Ectodermal cell (in vitro differentiated cells): ENCODE measurements around the gene PEX14.

Experiments
- H3K27ac ChIP-seq: 2 replicates; pipeline ENCODE4 v1.7.0; 2013; ENCODE audit warnings: mild to moderate bottlenecking, low read depth, low read length; ENCODE audit not compliant: insufficient read depth, poor library complexity, severe bottlenecking
- H3K27me3 ChIP-seq: 2 replicates; pipeline ENCODE4 v1.7.0; 2013; ENCODE audit warnings: mild to moderate bottlenecking, low read length; ENCODE audit not compliant: insufficient read depth, control insufficient read depth, poor library complexity, severe bottlenecking
- H3K36me3 ChIP-seq: one replicate; pipeline ENCODE4 v1.7.0; 2013; ENCODE audit warnings: low read length; ENCODE audit not compliant: control insufficient read depth, insufficient read depth
- H3K4me1 ChIP-seq: one replicate; pipeline ENCODE4 v1.7.0; 2013; ENCODE audit warnings: low read length; ENCODE audit not compliant: control insufficient read depth, insufficient read depth
- H3K4me3 ChIP-seq: 2 replicates; pipeline ENCODE4 v1.7.0; 2013; ENCODE audit warnings: low read depth, low read length, control low read depth; ENCODE audit not compliant: insufficient read depth
- H3K9me3 ChIP-seq: 2 replicates; pipeline ENCODE4 v1.7.0; 2013; ENCODE audit warnings: mild to moderate bottlenecking, low read length, moderate library complexity; ENCODE audit not compliant: control insufficient read depth
- WGBS, 2 experiments: methylation state at CpG; one replicate each; pipeline ENCODE4 v1.1.7; 2013; ENCODE audit warnings: missing lambda C conversion rate in 2 of 2; 5-methylcytosine and 5-hydroxymethylcytosine counted together

Gene PEX14

GRCh38 chr1:10508511-10508951 is 33.8 kb downstream of the PEX14 start:
- Histone ChIP-seq H3K36me3 (no peaks in the 10 kb centered on the region), H3K27me3 (no peaks in the 10 kb centered on the region), H3K27ac (peak overlapping the region; percentile 75), H3K4me1 (peaks cover 17% of the 10 kb centered on the region), H3K9me3 (no peaks in the 10 kb centered on the region), H3K4me3 (no peak overlapping the region)
- 26 to 36% methylated on average over 3 of the region's 3 CpGs for WGBS, 2 experiments

GRCh38 chr1:10509809-10510509 is 35.2 kb downstream of the PEX14 start:
- no peaks in the 10 kb centered on the region for H3K27me3 ChIP-seq
- H3K4me1 ChIP-seq = peaks cover 21% of the 10 kb centered on the region
- 84 to 92% methylated on average over 6 of the region's 6 CpGs for WGBS, 2 experiments
- H3K27ac ChIP-seq = no peak overlapping the region
- no peak overlapping the region for H3K4me3 ChIP-seq
- no peaks in the 10 kb centered on the region for H3K36me3 ChIP-seq
- no peaks in the 10 kb centered on the region for H3K9me3 ChIP-seq

- H3K27ac ChIP-seq = no peak overlapping the region
- no peaks in the 10 kb centered on the region for H3K36me3 ChIP-seq
- WGBS, 2 experiments = 87 to 89% methylated on average over 12 of the region's 12 CpGs
- H3K4me1 ChIP-seq = peaks cover 21% of the 10 kb centered on the region
- no peak overlapping the region for H3K4me3 ChIP-seq
- no peaks in the 10 kb centered on the region for H3K9me3 ChIP-seq
- no peaks in the 10 kb centered on the region for H3K27me3 ChIP-seq
These were observed 36.1 kb downstream of the PEX14 start for GRCh38 chr1:10510520-10511493.

GRCh38 chr1:10511494-10511885 is 36.7 kb downstream of the PEX14 start:
- peaks cover 21% of the 10 kb centered on the region for H3K4me1 ChIP-seq
- H3K36me3 ChIP-seq = no peaks in the 10 kb centered on the region
- 91% methylated on average over 3 of the region's 3 CpGs for WGBS, 2 experiments
- H3K27ac ChIP-seq = no peak overlapping the region
- H3K27me3 ChIP-seq = no peaks in the 10 kb centered on the region
- no peak overlapping the region for H3K4me3 ChIP-seq
- no peaks in the 10 kb centered on the region for H3K9me3 ChIP-seq

DNA sequence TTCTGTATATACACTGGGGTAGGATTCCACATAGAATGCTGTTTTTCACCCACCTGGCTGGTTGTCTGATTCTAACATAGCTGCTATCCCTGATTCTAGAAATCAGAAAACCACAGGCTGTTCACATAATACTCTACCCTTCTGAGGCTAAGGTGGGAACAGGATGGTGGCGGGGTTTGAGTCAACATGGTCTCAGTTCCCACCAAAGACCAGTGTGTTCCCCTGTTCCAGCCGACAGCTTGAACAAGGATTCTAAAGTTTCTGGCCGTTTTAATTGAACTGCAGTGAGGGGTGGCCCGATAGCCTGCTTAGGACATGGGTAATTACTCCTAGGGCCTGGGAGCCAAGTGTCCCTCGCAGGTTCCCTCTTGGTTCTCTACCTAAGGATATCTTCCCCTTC is 38.4 kb downstream of the PEX14 start:
- Histone ChIP-seq H3K9me3 (no peaks in the 10 kb centered on the region), H3K27ac (no peak overlapping the region), H3K27me3 (no peaks in the 10 kb centered on the region), H3K4me1 (peaks cover 26% of the 10 kb centered on the region), H3K36me3 (no peaks in the 10 kb centered on the region), H3K4me3 (no peak overlapping the region)
- WGBS, 2 experiments = 86 to 94% methylated on average over 5 of the region's 5 CpGs

GRCh38 chr1:10514490-10515235 is 39.9 kb downstream of the PEX14 start:
- 76% methylated on average over 8 of the region's 8 CpGs for WGBS, 2 experiments
- H3K4me1 ChIP-seq = peaks cover 25% of the 10 kb centered on the region
- no peak overlapping the region for H3K4me3 ChIP-seq
- no peaks in the 10 kb centered on the region for H3K9me3 ChIP-seq
- H3K27ac ChIP-seq = no peak overlapping the region
- H3K27me3 ChIP-seq = no peaks in the 10 kb centered on the region
- H3K36me3 ChIP-seq = no peaks in the 10 kb centered on the region

DNA sequence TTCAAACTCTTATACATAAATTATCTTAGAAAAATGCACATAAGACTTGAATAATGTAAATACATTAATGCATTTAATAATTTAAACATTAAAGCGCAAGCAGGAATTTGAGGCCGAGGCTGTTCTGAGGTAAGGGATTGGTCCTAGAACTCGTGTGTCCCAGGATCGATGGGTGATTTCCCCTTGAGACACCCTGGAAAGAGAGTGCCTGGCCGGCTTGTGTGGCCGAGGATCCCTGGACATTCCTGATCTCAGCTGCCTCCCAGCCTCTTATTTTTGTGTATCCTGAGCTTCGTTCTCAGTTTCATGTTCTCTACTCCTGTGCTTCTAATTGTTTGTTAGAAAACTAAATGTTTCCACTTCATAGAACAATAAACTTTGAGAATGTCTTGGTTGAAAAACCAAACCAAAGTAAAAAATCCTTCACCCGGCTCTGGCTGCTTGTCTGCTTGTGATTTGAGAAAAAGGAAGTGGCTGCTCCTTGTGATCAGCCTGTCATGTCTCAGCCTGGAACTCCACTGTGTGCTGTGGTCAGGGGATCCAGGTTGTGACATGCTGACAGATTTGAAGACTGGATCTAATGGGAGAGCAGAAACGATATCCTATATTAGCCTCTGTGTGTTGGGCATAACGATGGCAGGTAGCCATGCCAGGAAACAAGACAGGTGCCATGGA is 40.7 kb downstream of the PEX14 start:
- no peak overlapping the region for H3K4me3 ChIP-seq
- no peaks in the 10 kb centered on the region for H3K27me3 ChIP-seq
- H3K9me3 ChIP-seq = no peaks in the 10 kb centered on the region
- H3K36me3 ChIP-seq = no peaks in the 10 kb centered on the region
- WGBS, 2 experiments = 87% methylated on average over 9 to 10 of the region's 10 CpGs
- H3K27ac ChIP-seq = no peak overlapping the region
- peaks cover 21% of the 10 kb centered on the region for H3K4me1 ChIP-seq

- 89 to 92% methylated on average over 6 of the region's 6 CpGs for WGBS, 2 experiments
- H3K9me3 ChIP-seq = no peaks in the 10 kb centered on the region
- peaks cover 19% of the 10 kb centered on the region for H3K4me1 ChIP-seq
- no peaks in the 10 kb centered on the region for H3K36me3 ChIP-seq
- H3K4me3 ChIP-seq = no peak overlapping the region
- no peak overlapping the region for H3K27ac ChIP-seq
- H3K27me3 ChIP-seq = no peaks in the 10 kb centered on the region
These were observed 41.4 kb downstream of the PEX14 start for GRCh38 chr1:10515976-10516750.

- H3K4me1 ChIP-seq = peaks cover 19% of the 10 kb centered on the region
- H3K36me3 ChIP-seq = no peaks in the 10 kb centered on the region
- no peak overlapping the region for H3K27ac ChIP-seq
- H3K9me3 ChIP-seq = no peaks in the 10 kb centered on the region
- 75 to 80% methylated on average over 8 of the region's 8 CpGs for WGBS, 2 experiments
- H3K27me3 ChIP-seq = no peaks in the 10 kb centered on the region
- H3K4me3 ChIP-seq = no peak overlapping the region
These were observed 42.4 kb downstream of the PEX14 start for GRCh38 chr1:10516925-10517676.
